Measurements from ENCODE around the gene CAMK2B. TPM values are rescaled to one million over a fixed set of nuclear protein-coding genes. Genes with fewer than 3 reads are reported as not detected.

Gene CAMK2B
- total and polyA plus RNA-seq, 4 donors, result 21.9 to 145 (median 96.0) TPM

GRCh38 chr7:44251881-44252280 lies 73.5 kb downstream of the CAMK2B start:
- H3K9me3 ChIP-seq (ENCODE audit: control insufficient read depth, insufficient read depth, low read length), result no peaks in the 10 kb centered on the region
- no peak overlapping the region for H3K4me3 ChIP-seq (ENCODE audit: low read depth, low read length)
- WGBS (ENCODE audit: insufficient coverage), result 85% methylated on average over 9 of the region's 12 CpGs
- DNase-seq (ENCODE audit: low read depth in 4 of 6, low spot score in 6 of 6), result no peak
- peaks cover 44% of the 10 kb centered on the region for H3K36me3 ChIP-seq (ENCODE audit: control insufficient read depth, insufficient read depth, low read length)
- H3K27ac ChIP-seq (ENCODE audit: low read depth, low read length), result no peak overlapping the region
- H3K27me3 ChIP-seq (ENCODE audit: control insufficient read depth, insufficient read depth, low read length), result no peaks in the 10 kb centered on the region
- H3K4me1 ChIP-seq (ENCODE audit: control insufficient read depth, insufficient read depth, low read length), result no peaks in the 10 kb centered on the region

- 86% methylated on average over 7 of the region's 10 CpGs for WGBS (ENCODE audit: insufficient coverage)
- peaks cover 42% of the 10 kb centered on the region for H3K36me3 ChIP-seq (ENCODE audit: control insufficient read depth, insufficient read depth, low read length)
- H3K27ac ChIP-seq (ENCODE audit: low read depth, low read length), result no peak overlapping the region
- H3K4me3 ChIP-seq (ENCODE audit: low read depth, low read length), result no peak overlapping the region
- no peaks in the 10 kb centered on the region for H3K4me1 ChIP-seq (ENCODE audit: control insufficient read depth, insufficient read depth, low read length)
- H3K9me3 ChIP-seq (ENCODE audit: control insufficient read depth, insufficient read depth, low read length), result no peaks in the 10 kb centered on the region
- DNase-seq (ENCODE audit: low read depth in 4 of 6, low spot score in 6 of 6), result no peak
- H3K27me3 ChIP-seq (ENCODE audit: control insufficient read depth, insufficient read depth, low read length), result no peaks in the 10 kb centered on the region
Observed at GRCh38 chr7:44251269-44251668, 74.1 kb downstream of the CAMK2B start.

- Histone ChIP-seq H3K27ac (ENCODE audit: low read depth, low read length) (no peak overlapping the region), H3K9me3 (ENCODE audit: control insufficient read depth, insufficient read depth, low read length) (no peaks in the 10 kb centered on the region), H3K4me1 (ENCODE audit: control insufficient read depth, insufficient read depth, low read length) (no peaks in the 10 kb centered on the region), H3K27me3 (ENCODE audit: control insufficient read depth, insufficient read depth, low read length) (no peaks in the 10 kb centered on the region), H3K4me3 (ENCODE audit: low read depth, low read length) (no peak overlapping the region), H3K36me3 (ENCODE audit: control insufficient read depth, insufficient read depth, low read length) (peaks cover 35% of the 10 kb centered on the region)
- WGBS (ENCODE audit: insufficient coverage), result 83% methylated on average over 15 of the region's 15 CpGs
- no peak for DNase-seq (ENCODE audit: low read depth in 4 of 6, low spot score in 6 of 6)
Observed at GRCh38 chr7:44249639-44250234, 75.7 kb downstream of the CAMK2B start.

- WGBS (ENCODE audit: insufficient coverage), result 81% methylated on average over 7 of the region's 10 CpGs
- Histone ChIP-seq H3K9me3 (ENCODE audit: control insufficient read depth, insufficient read depth, low read length) (no peaks in the 10 kb centered on the region), H3K4me3 (ENCODE audit: low read depth, low read length) (no peak overlapping the region), H3K4me1 (ENCODE audit: control insufficient read depth, insufficient read depth, low read length) (no peaks in the 10 kb centered on the region), H3K36me3 (ENCODE audit: control insufficient read depth, insufficient read depth, low read length) (peaks cover 50% of the 10 kb centered on the region), H3K27me3 (ENCODE audit: control insufficient read depth, insufficient read depth, low read length) (no peaks in the 10 kb centered on the region), H3K27ac (ENCODE audit: low read depth, low read length) (no peak overlapping the region)
- no peak for DNase-seq (ENCODE audit: low read depth in 4 of 6, low spot score in 6 of 6)
Observed at GRCh38 chr7:44247868-44248651, 77.3 kb downstream of the CAMK2B start.

- H3K27ac ChIP-seq (ENCODE audit: low read depth, low read length), result no peak overlapping the region
- no peak overlapping the region for H3K4me3 ChIP-seq (ENCODE audit: low read depth, low read length)
- H3K36me3 ChIP-seq (ENCODE audit: control insufficient read depth, insufficient read depth, low read length), result peaks cover 58% of the 10 kb centered on the region
- 90% methylated on average over 7 of the region's 7 CpGs for WGBS (ENCODE audit: insufficient coverage)
- DNase-seq (ENCODE audit: low read depth in 4 of 6, low spot score in 6 of 6), result no peak
- H3K4me1 ChIP-seq (ENCODE audit: control insufficient read depth, insufficient read depth, low read length), result peaks cover under 1% of the 10 kb centered on the region
- no peaks in the 10 kb centered on the region for H3K27me3 ChIP-seq (ENCODE audit: control insufficient read depth, insufficient read depth, low read length)
- H3K9me3 ChIP-seq (ENCODE audit: control insufficient read depth, insufficient read depth, low read length), result no peaks in the 10 kb centered on the region
Observed at GRCh38 chr7:44246396-44247113, 78.8 kb downstream of the CAMK2B start.

GRCh38 chr7:44244282-44244681 lies 81.1 kb downstream of the CAMK2B start:
- DNase-seq (ENCODE audit: low read depth in 4 of 6, low spot score in 6 of 6), result no peak
- H3K27ac ChIP-seq (ENCODE audit: low read depth, low read length), result no peak overlapping the region
- H3K27me3 ChIP-seq (ENCODE audit: control insufficient read depth, insufficient read depth, low read length), result no peaks in the 10 kb centered on the region
- 59% methylated on average over 7 of the region's 8 CpGs for WGBS (ENCODE audit: insufficient coverage)
- no peak overlapping the region for H3K4me3 ChIP-seq (ENCODE audit: low read depth, low read length)
- no peaks in the 10 kb centered on the region for H3K9me3 ChIP-seq (ENCODE audit: control insufficient read depth, insufficient read depth, low read length)
- H3K36me3 ChIP-seq (ENCODE audit: control insufficient read depth, insufficient read depth, low read length), result peaks cover 60% of the 10 kb centered on the region
- peaks cover 9% of the 10 kb centered on the region for H3K4me1 ChIP-seq (ENCODE audit: control insufficient read depth, insufficient read depth, low read length)

- 88% methylated on average over 7 of the region's 10 CpGs for WGBS (ENCODE audit: insufficient coverage)
- H3K27ac ChIP-seq (ENCODE audit: low read depth, low read length), result no peak overlapping the region
- DNase-seq (ENCODE audit: low read depth in 4 of 6, low spot score in 6 of 6), result no peak
- H3K9me3 ChIP-seq (ENCODE audit: control insufficient read depth, insufficient read depth, low read length), result no peaks in the 10 kb centered on the region
- no peak overlapping the region for H3K4me3 ChIP-seq (ENCODE audit: low read depth, low read length)
- no peaks in the 10 kb centered on the region for H3K27me3 ChIP-seq (ENCODE audit: control insufficient read depth, insufficient read depth, low read length)
- peaks cover 74% of the 10 kb centered on the region for H3K36me3 ChIP-seq (ENCODE audit: control insufficient read depth, insufficient read depth, low read length)
- peaks cover 18% of the 10 kb centered on the region for H3K4me1 ChIP-seq (ENCODE audit: control insufficient read depth, insufficient read depth, low read length)
Observed at GRCh38 chr7:44242091-44242490, 83.3 kb downstream of the CAMK2B start.

GRCh38 chr7:44240983-44241510 lies 84.3 kb downstream of the CAMK2B start:
- WGBS (ENCODE audit: insufficient coverage), result 31% methylated on average over 10 of the region's 10 CpGs
- peaks cover 79% of the 10 kb centered on the region for H3K36me3 ChIP-seq (ENCODE audit: control insufficient read depth, insufficient read depth, low read length)
- H3K27ac ChIP-seq (ENCODE audit: low read depth, low read length), result no peak overlapping the region
- H3K4me3 ChIP-seq (ENCODE audit: low read depth, low read length), result no peak overlapping the region
- no peaks in the 10 kb centered on the region for H3K27me3 ChIP-seq (ENCODE audit: control insufficient read depth, insufficient read depth, low read length)
- peak in 4 of 6 donors; percentile 29 to 82 (median 58) for DNase-seq (ENCODE audit: low read depth in 4 of 6, low spot score in 6 of 6)
- peaks cover 28% of the 10 kb centered on the region for H3K4me1 ChIP-seq (ENCODE audit: control insufficient read depth, insufficient read depth, low read length)
- H3K9me3 ChIP-seq (ENCODE audit: control insufficient read depth, insufficient read depth, low read length), result no peaks in the 10 kb centered on the region

GRCh38 chr7:44240376-44240775 lies 85.0 kb downstream of the CAMK2B start:
- Histone ChIP-seq H3K4me3 (ENCODE audit: low read depth, low read length) (no peak overlapping the region), H3K27ac (ENCODE audit: low read depth, low read length) (no peak overlapping the region), H3K36me3 (ENCODE audit: control insufficient read depth, insufficient read depth, low read length) (peaks cover 84% of the 10 kb centered on the region), H3K4me1 (ENCODE audit: control insufficient read depth, insufficient read depth, low read length) (peaks cover 34% of the 10 kb centered on the region), H3K27me3 (ENCODE audit: control insufficient read depth, insufficient read depth, low read length) (no peaks in the 10 kb centered on the region), H3K9me3 (ENCODE audit: control insufficient read depth, insufficient read depth, low read length) (no peaks in the 10 kb centered on the region)
- WGBS (ENCODE audit: insufficient coverage), result 78% methylated on average over 16 of the region's 16 CpGs
- DNase-seq (ENCODE audit: low read depth in 4 of 6, low spot score in 6 of 6), result no peak

Measured in spinal cord (tissue), 10 donors.